HG03108 (cell line): ENCODE measurements around the gene ZNF30.
"Not testable (repeated sequence)": the region's sequence is repeated elsewhere in the genome, so short reads cannot be mapped to it uniquely, and the experiment has no call there.

ENCODE experiments used
- ATAC-seq: cut with Tn5 transposase; IDR thresholded peaks from one replicate; pipeline ENCODE4 v1.9.1; 2021; ENCODE audit warnings: moderate library complexity; ENCODE audit not compliant: unreplicated experiment

The ZNF30 gene

DNA sequence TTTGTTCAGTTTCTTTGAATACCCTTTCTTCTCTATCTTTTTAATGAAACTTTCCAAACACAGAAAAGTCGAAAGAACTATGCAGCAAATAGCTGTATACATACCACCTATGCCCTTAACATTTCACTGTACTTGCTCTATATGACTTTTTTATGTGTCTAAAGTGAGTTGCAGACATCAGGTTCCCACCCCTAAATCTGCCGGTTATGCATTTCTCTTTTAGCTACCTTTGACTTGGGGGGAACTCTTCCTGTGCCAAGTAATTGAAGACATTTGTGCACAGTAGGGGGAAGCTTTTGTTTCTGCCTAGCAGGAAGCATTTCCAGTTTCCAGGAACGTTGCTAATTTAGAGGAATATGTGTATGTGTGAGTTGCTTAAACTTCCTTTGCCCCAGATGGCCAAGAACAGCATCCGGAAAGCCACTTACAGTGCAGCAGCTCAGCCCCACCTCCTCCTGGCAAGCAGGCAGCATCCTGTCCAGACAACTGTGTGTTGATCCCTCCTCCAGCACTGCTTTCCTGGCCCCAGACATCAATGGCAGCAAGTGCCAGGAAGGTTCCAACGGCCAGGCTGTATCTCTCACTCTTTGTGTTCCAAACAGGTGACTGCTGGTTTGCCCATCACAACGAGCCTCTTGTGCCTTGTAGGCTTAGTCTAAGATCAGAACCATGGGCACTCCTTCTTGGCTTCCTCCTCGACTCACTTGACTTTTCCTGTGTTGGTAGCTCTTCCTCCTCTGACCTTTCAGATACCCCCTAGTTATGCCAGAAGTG, 58.7 kb downstream of the ZNF30 start:
- ATAC-seq: no peak

GRCh38 chr19:34988119-34988518, 61.4 kb downstream of the ZNF30 start:
- no peak for ATAC-seq

GRCh38 chr19:34989298-34989697, 62.6 kb downstream of the ZNF30 start:
- no peak for ATAC-seq

GRCh38 chr19:34990578-34991192, 64.0 kb downstream of the ZNF30 start:
- ATAC-seq: no peak

GRCh38 chr19:34991542-34992333, 65.0 kb downstream of the ZNF30 start:
- no peak for ATAC-seq

- not testable (repeated sequence) for ATAC-seq
Observed at GRCh38 chr19:34992582-34992981, 65.9 kb downstream of the ZNF30 start.

GRCh38 chr19:34994286-34994642, 67.6 kb downstream of the ZNF30 start:
- no peak for ATAC-seq
